HCT116 (cell line): ENCODE data around the gene NDUFA8. TPM values are rescaled to one million over a fixed set of nuclear protein-coding genes. Genes with fewer than 3 reads are reported as not detected.

Source experiments
- ATAC-seq: fragments of 200-7000 bp; cut with Tn5 transposase; 2 replicates; pipeline ENCODE4 v1.9.1; 2020; ENCODE audit warnings: mild to moderate bottlenecking, moderate library complexity
- BruUV-seq: library from RNA; stranded (reverse); fragments of 400-500 nt; replicated peaks from 2 replicates; lab custom pipeline; 2021; lab: Mats Ljungman, UMichigan
- CTCF ChIA-PET: fragments of 300-600 bp; sonication (Branson Sonifier 250); formaldehyde crosslinking; loops from one replicate; lab custom pipeline; 2021; ENCODE audit warnings: antibody characterized with exemption; lab: Charles Lee
- POLR2A ChIA-PET: fragments of 300-600, 350-600 bp; sonication (Branson Sonifier 250); formaldehyde crosslinking; loops from one replicate; lab custom pipeline; 2021; ENCODE audit warnings: antibody characterized with exemption; lab: Charles Lee
- RAD21 ChIA-PET, 2 experiments: fragments of 300-600 bp; sonication (Branson Sonifier 250); formaldehyde crosslinking; loops; one replicate each; lab custom pipeline; 2023; ENCODE audit warnings: low total read pairs in 2 of 2; ENCODE audit not compliant: uncharacterized antibody in 2 of 2, unreplicated experiment in 2 of 2, low non-redundant PET in 1 of 2; lab: Charles Lee
- DNase-seq: peaks from one replicate; pipeline ENCODE4 v3.0.0-alpha.2; 2010; ENCODE audit warnings: low read depth, low spot score
- H2AFZ ChIP-seq: fragments of 200-600 bp; shearing (Covaris generic), sonication (generic); 2 replicates; pipeline ENCODE4 v1.6.1; 2017; ENCODE audit warnings: low read depth, mixed run types, mixed read lengths, antibody characterized with exemption, low read length; ENCODE audit not compliant: poor library complexity, severe bottlenecking
- H3K27ac ChIP-seq: 2 replicates; pipeline ENCODE4 v1.5.1; 2012; ENCODE audit warnings: low read depth, low read length
- H3K27me3 ChIP-seq: fragments of 200-600 bp; sonication (generic); 2 replicates; pipeline ENCODE4 v1.6.1; 2016; ENCODE audit warnings: mixed run types, low read length, mixed read lengths; ENCODE audit not compliant: insufficient read depth
- H3K36me3 ChIP-seq, 2 experiments: fragments of 200-500 bp in 1 of 2; fragments of 200-600 bp in 1 of 2; sonication (Bioruptor generic) in 1 of 2; sonication (generic) in 1 of 2; 2 replicates each; pipeline versions ENCODE4 v1.5.1 to v1.6.1; 2014 to 2016; ENCODE audit warnings: low read length in 2 of 2, inconsistent platforms in 1 of 2, mixed read lengths in 1 of 2, mixed run types in 1 of 2; ENCODE audit not compliant: insufficient read depth in 2 of 2, control insufficient read depth in 1 of 2
- H3K4me1 ChIP-seq, 2 experiments: fragments of 200-600 bp in 1 of 2; sonication (generic) in 1 of 2; 2 replicates each; pipeline versions ENCODE4 v1.5.1 to v1.6.1; 2012 to 2017; ENCODE audit warnings: low read length in 2 of 2, inconsistent platforms in 1 of 2, mild to moderate bottlenecking in 1 of 2, mixed read lengths in 1 of 2, mixed run types in 1 of 2, moderate library complexity in 1 of 2; ENCODE audit not compliant: insufficient read depth in 2 of 2, control insufficient read depth in 1 of 2
- H3K4me2 ChIP-seq: fragments of 200-600 bp; sonication (generic); 2 replicates; pipeline ENCODE4 v1.6.1; 2017; ENCODE audit warnings: mixed run types, low read length, mixed read lengths
- H3K4me3 ChIP-seq, 2 experiments: fragments of 200-600 bp in 1 of 2; sonication (generic) in 1 of 2; replicated peaks in 1 of 2; 2 replicates each; pipeline ENCODE4 v1.5.1; 2011 to 2016; ENCODE audit warnings: low read length in 2 of 2, control low read depth in 1 of 2, low read depth in 1 of 2, mild to moderate bottlenecking in 1 of 2, mixed read lengths in 1 of 2, mixed run types in 1 of 2
- H3K79me2 ChIP-seq: fragments of 200-600 bp; sonication (generic); 2 replicates; pipeline ENCODE4 v1.6.1; 2017; ENCODE audit warnings: mild to moderate bottlenecking, mixed run types, low read length, moderate library complexity, mixed read lengths; ENCODE audit not compliant: insufficient read depth
- H3K9ac ChIP-seq: fragments of 200-600 bp; sonication (generic); 2 replicates; pipeline ENCODE4 v1.6.1; 2016; ENCODE audit warnings: low read length, mixed read lengths
- H3K9me2 ChIP-seq: fragments of 200-600 bp; sonication (generic), shearing (Covaris generic); 2 replicates; pipeline ENCODE4 v1.6.1; 2017; ENCODE audit warnings: mixed run types, mild to moderate bottlenecking, moderate library complexity; ENCODE audit not compliant: insufficient read depth
- H3K9me3 ChIP-seq, 2 experiments: fragments of 200-500 bp in 1 of 2; fragments of 200-600 bp in 1 of 2; sonication (Bioruptor generic) in 1 of 2; sonication (generic) in 1 of 2; 2 replicates each; pipeline ENCODE4 v1.6.1; 2014 to 2017; ENCODE audit warnings: low read length in 2 of 2, mixed read lengths in 2 of 2, inconsistent platforms in 1 of 2, low read depth in 1 of 2, mild to moderate bottlenecking in 1 of 2, mixed run types in 1 of 2, moderate library complexity in 1 of 2; ENCODE audit not compliant: control insufficient read depth in 1 of 2, insufficient read depth in 1 of 2
- H4K20me1 ChIP-seq: fragments of 200-600 bp; sonication (generic), shearing (Covaris generic); 2 replicates; pipeline ENCODE4 v1.6.1; 2017; ENCODE audit warnings: mixed run types, mild to moderate bottlenecking, moderate library complexity; ENCODE audit not compliant: insufficient read depth
- CBX3 ChIP-seq: IDR thresholded peaks from 2 replicates; pipeline ENCODE4 v1.6.1; 2012; ENCODE audit warnings: low read depth
- EGR1 ChIP-seq: IDR thresholded peaks from 2 replicates; pipeline ENCODE4 v1.6.1; 2012; ENCODE audit warnings: low read depth
- ELF1 ChIP-seq: IDR thresholded peaks from 2 replicates; pipeline ENCODE4 v1.6.1; 2012; ENCODE audit warnings: low read depth, borderline replicate concordance
- FOSL1 ChIP-seq: IDR thresholded peaks from 2 replicates; pipeline ENCODE4 v1.6.1; 2012; ENCODE audit warnings: low read depth
- POLR2AphosphoS5 ChIP-seq: IDR thresholded peaks from 2 replicates; pipeline ENCODE4 v1.6.1; 2011; ENCODE audit warnings: mild to moderate bottlenecking, low read depth, low read length, moderate library complexity
- RAD21 ChIP-seq: IDR thresholded peaks from 2 replicates; pipeline ENCODE4 v1.6.1; 2012; ENCODE audit warnings: low read depth, mild to moderate bottlenecking
- SP1 ChIP-seq: IDR thresholded peaks from 2 replicates; pipeline ENCODE4 v1.6.1; 2012; ENCODE audit warnings: low read depth
- SRF ChIP-seq: IDR thresholded peaks from 2 replicates; pipeline ENCODE4 v1.6.1; 2012; ENCODE audit warnings: low read depth
- TCF7L2 ChIP-seq: IDR thresholded peaks from 2 replicates; pipeline ENCODE4 v1.7.0; 2011; ENCODE audit warnings: borderline replicate concordance, inconsistent platforms; ENCODE audit not compliant: insufficient read depth, insufficient read length; ENCODE audit errors: extremely low read depth
- YY1 ChIP-seq: IDR thresholded peaks from 2 replicates; pipeline ENCODE4 v1.6.1; 2011; ENCODE audit warnings: low read length, low read depth, moderate library complexity, mild to moderate bottlenecking; ENCODE audit not compliant: insufficient replicate concordance; ENCODE audit errors: extremely low read depth
- ZFX ChIP-seq: fragments of 450-650 bp; IDR thresholded peaks from 2 replicates; pipeline ENCODE4 v1.6.1; 2017
- ZNF274 ChIP-seq: fragments of 200-500 bp; sonication (Bioruptor generic); IDR thresholded peaks from 2 replicates; pipeline ENCODE4 v1.6.1; 2014; ENCODE audit warnings: mild to moderate bottlenecking, low read depth, low read length, inconsistent platforms
- intact Hi-C: fragments of 100-400 bp; cut with micrococcal nuclease; formaldehyde crosslinking; loops from 2 replicates; pipeline ENCODE4 v1.10.0; 2022
- total RNA-seq: library from RNA; stranded (reverse); gene quantifications from one replicate; pipeline ENCODE4 v1.2.1, GENCODE V29; 2021; ENCODE audit not compliant: unreplicated experiment
- TF ChIP-seq, protein P1 (sequence below): IDR thresholded peaks from 2 replicates; pipeline ENCODE4 v1.6.1; 2011; ENCODE audit warnings: mild to moderate bottlenecking, low read length, moderate library complexity; ENCODE audit not compliant: insufficient replicate concordance; ENCODE audit errors: extremely low read depth
- TF ChIP-seq, protein P2 (sequence below), 3 experiments: fragments of 200-600 bp in 1 of 3; sonication (generic) in 1 of 3; IDR thresholded peaks in 2 of 3; conservative IDR thresholded peaks in 1 of 3; 2 replicates each; pipeline ENCODE4 v1.5.1; 2012 to 2017; ENCODE audit warnings: low read depth in 2 of 3, low read length in 2 of 3, antibody characterized with exemption in 1 of 3, borderline replicate concordance in 1 of 3, control low read depth in 1 of 3, mild to moderate bottlenecking in 1 of 3, mixed read lengths in 1 of 3, mixed run types in 1 of 3, moderate library complexity in 1 of 3; ENCODE audit not compliant: insufficient read depth in 1 of 3
- TF ChIP-seq, protein P3 (sequence below): IDR thresholded peaks from 2 replicates; pipeline ENCODE4 v1.6.1; 2012

The NDUFA8 gene
- total RNA-seq, 1 experiment from 2014 or later, result 84.5 TPM

DNA sequence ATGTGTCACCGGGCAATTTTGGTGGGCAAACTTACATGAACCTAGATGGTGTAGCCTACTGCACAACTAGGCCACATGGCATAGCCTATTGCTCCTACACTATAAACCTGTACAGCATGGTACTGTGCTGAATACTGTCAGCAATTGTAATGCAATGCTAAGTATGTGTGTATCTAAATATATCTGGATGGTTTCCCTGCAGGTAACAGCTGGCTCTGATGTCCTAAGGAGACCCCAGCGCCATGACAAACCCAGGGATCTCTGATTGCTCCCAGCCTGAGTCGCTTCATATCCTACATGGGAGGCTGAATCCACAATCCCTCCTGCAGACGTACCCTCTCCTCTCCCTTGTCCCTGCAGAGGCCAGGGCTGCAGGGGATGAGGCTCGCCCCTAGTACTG, 39.9 kb downstream of the NDUFA8 start:
- no peaks in the 10 kb centered on the region for H3K9me2 ChIP-seq
- no peak overlapping the region for H3K27ac ChIP-seq
- POLR2A ChIA-PET, result no interaction called here
- no peaks in the 10 kb centered on the region for H4K20me1 ChIP-seq
- intact Hi-C loops, result loop anchor here (10.0 kb wide), 1 partner anchor 1235 kb away; the partner anchor contains the start of gene CRB2
- no peaks in the 10 kb centered on the region for H3K9me3 ChIP-seq
- H3K9ac ChIP-seq, result no peak overlapping the region
- no peak for ATAC-seq
- H3K27me3 ChIP-seq, result peaks cover 4% of the 10 kb centered on the region
- TF ChIP-seq SRF, result no peak
- no peak for TF ChIP-seq CBX3
- no peak for TF ChIP-seq POLR2AphosphoS5
- no peak for TF ChIP-seq EGR1
- TF ChIP-seq, all 23 proteins: peak for 0
- no peak overlapping the region for H2AFZ ChIP-seq
- no peak overlapping the region for H3K4me3 ChIP-seq
- H3K36me3 ChIP-seq, result no peaks in the 10 kb centered on the region
- RAD21 ChIA-PET, result no interaction called here
- H3K4me2 ChIP-seq, result no peak overlapping the region
- peaks cover 0 to 4% of the 10 kb centered on the region in 2 experiments; a peak in 1 of 4 replicates for H3K4me1 ChIP-seq
- no TSS peak for BruUV-seq
- no peak for DNase-seq
- CTCF ChIA-PET, result interaction anchor here (0.6 to 8.5 kb wide), 2 partner anchors 21 to 1921 kb away, joined by 4 to 169 read pairs; no protein-coding TSS in a partner anchor
- no peaks in the 10 kb centered on the region for H3K79me2 ChIP-seq

DNA sequence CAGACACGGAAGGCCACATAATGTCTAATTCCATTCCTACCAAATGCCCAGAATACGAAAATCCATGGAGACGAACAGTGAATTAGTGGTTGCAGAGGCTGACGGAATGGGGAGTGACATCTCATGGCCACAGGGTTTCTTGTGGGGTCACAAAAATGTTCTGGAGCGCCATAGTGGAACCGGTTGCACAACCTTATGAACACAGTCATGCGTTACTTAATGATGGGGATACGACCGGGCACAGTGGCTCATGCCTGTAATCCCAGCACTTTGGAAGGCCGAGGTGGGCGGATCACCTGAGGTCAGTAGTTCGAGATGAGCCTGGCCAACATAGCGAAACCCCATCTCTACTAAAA, 40.4 kb downstream of the NDUFA8 start:
- H4K20me1 ChIP-seq, result no peaks in the 10 kb centered on the region
- ChIA-PET CTCF (no interaction called here), RAD21 (no interaction called here), POLR2A (no interaction called here)
- H3K27ac ChIP-seq, result no peak overlapping the region
- H3K4me1 ChIP-seq, result peaks cover 0 to 4% of the 10 kb centered on the region in 2 experiments; a peak in 1 of 4 replicates
- intact Hi-C loops, result no loop called here
- no peak overlapping the region for H2AFZ ChIP-seq
- H3K4me3 ChIP-seq, result no peak overlapping the region
- no peaks in the 10 kb centered on the region for H3K9me2 ChIP-seq
- peaks cover 4% of the 10 kb centered on the region for H3K27me3 ChIP-seq
- ATAC-seq (no peak), DNase-seq (no peak)
- H3K9ac ChIP-seq, result no peak overlapping the region
- no peak overlapping the region for H3K4me2 ChIP-seq
- no peaks in the 10 kb centered on the region for H3K9me3 ChIP-seq
- no TSS peak for BruUV-seq
- H3K79me2 ChIP-seq, result no peaks in the 10 kb centered on the region
- no peaks in the 10 kb centered on the region for H3K36me3 ChIP-seq
- TF ChIP-seq RAD21, result no peak
- TF ChIP-seq, protein P1, sequence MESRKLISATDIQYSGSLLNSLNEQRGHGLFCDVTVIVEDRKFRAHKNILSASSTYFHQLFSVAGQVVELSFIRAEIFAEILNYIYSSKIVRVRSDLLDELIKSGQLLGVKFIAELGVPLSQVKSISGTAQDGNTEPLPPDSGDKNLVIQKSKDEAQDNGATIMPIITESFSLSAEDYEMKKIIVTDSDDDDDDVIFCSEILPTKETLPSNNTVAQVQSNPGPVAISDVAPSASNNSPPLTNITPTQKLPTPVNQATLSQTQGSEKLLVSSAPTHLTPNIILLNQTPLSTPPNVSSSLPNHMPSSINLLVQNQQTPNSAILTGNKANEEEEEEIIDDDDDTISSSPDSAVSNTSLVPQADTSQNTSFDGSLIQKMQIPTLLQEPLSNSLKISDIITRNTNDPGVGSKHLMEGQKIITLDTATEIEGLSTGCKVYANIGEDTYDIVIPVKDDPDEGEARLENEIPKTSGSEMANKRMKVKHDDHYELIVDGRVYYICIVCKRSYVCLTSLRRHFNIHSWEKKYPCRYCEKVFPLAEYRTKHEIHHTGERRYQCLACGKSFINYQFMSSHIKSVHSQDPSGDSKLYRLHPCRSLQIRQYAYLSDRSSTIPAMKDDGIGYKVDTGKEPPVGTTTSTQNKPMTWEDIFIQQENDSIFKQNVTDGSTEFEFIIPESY, result no peak
- TF ChIP-seq ZNF274, result no peak
- TF ChIP-seq CBX3, result no peak
- TF ChIP-seq ELF1, result no peak
- no peak for TF ChIP-seq TCF7L2
- TF ChIP-seq, protein P2, sequence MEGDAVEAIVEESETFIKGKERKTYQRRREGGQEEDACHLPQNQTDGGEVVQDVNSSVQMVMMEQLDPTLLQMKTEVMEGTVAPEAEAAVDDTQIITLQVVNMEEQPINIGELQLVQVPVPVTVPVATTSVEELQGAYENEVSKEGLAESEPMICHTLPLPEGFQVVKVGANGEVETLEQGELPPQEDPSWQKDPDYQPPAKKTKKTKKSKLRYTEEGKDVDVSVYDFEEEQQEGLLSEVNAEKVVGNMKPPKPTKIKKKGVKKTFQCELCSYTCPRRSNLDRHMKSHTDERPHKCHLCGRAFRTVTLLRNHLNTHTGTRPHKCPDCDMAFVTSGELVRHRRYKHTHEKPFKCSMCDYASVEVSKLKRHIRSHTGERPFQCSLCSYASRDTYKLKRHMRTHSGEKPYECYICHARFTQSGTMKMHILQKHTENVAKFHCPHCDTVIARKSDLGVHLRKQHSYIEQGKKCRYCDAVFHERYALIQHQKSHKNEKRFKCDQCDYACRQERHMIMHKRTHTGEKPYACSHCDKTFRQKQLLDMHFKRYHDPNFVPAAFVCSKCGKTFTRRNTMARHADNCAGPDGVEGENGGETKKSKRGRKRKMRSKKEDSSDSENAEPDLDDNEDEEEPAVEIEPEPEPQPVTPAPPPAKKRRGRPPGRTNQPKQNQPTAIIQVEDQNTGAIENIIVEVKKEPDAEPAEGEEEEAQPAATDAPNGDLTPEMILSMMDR (IDR thresholded peaks at IDR 0.05 in 2 of 3, conservative IDR thresholded peaks at IDR 0.05 in 1 of 3; ENCODE audit: borderline replicate concordance in 1 of 3, insufficient read depth in 1 of 3, low read depth in 2 of 3, low read length in 2 of 3), result no peak
- TF ChIP-seq FOSL1, result no peak
- TF ChIP-seq, protein P3, sequence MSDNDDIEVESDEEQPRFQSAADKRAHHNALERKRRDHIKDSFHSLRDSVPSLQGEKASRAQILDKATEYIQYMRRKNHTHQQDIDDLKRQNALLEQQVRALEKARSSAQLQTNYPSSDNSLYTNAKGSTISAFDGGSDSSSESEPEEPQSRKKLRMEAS, result no peak
- TF ChIP-seq ZFX, result no peak
- TF ChIP-seq YY1, result no peak
- TF ChIP-seq POLR2AphosphoS5, result no peak
- no peak for TF ChIP-seq SP1
